ENCODE measurements around the gene SLC2A4. TPM values are rescaled to one million over a fixed set of nuclear protein-coding genes. Genes with fewer than 3 reads are reported as not detected.

The SLC2A4 gene
- total RNA-seq (under 1 TPM in 1 of 5 donors, not detected in 4; 0.06 TPM), total RNA-seq (0 to 0.65 (median 0) reads per million in 29 experiments)
- 0.04 TPM for total RNA-seq (2013)

DNA sequence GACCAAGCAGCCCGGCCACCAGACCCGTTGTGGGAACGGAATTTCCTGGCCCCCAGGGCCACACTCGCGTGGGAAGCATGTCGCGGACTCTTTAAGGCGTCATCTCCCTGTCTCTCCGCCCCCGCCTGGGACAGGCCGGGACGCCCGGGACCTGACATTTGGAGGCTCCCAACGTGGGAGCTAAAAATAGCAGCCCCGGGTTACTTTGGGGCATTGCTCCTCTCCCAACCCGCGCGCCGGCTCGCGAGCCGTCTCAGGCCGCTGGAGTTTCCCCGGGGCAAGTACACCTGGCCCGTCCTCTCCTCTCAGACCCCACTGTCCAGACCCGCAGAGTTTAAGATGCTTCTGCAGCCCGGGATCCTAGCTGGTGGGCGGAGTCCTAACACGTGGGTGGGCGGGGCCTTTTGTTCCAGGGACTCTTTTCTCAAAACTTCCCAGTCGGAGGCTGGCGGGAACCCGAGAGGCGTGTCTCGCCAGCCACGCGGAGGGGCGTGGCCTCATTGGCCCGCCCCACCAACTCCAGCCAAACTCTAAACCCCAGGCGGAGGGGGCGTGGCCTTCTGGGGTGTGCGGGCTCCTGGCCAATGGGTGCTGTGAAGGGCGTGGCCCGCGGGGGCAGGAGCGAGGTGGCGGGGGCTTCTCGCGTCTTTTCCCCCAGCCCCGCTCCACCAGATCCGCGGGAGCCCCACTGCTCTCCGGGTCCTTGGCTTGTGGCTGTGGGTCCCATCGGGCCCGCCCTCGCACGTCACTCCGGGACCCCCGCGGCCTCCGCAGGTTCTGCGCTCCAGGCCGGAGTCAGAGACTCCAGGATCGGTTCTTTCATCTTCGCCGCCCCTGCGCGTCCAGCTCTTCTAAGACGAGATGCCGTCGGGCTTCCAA is at the start of gene SLC2A4:
SLC2A4 (plus strand) TSS at position 645 of the 879 bp plus-strand sequence; CDS start at position 862, 217 bp downstream.
- H3K4me3 ChIP-seq (ENCODE audit: control insufficient read depth in 1 of 2, extremely low read depth in 1 of 2, low read length in 1 of 2): peak within 1 kb of the TSS; percentile 42 to 67

GRCh38 chr17:7232114-7232513 is 49.4 kb upstream of the SLC2A4 start:
- Histone ChIP-seq H3K27me3 (replicated peaks in 1 of 2; ENCODE audit: control insufficient read depth in 2 of 2, extremely low read depth in 1 of 2, insufficient read depth in 2 of 2, low read length in 1 of 2) (no peaks in the 10 kb centered on the region), H3K4me1 (ENCODE audit: control insufficient read depth in 1 of 2, extremely low read depth in 1 of 2, insufficient read depth in 2 of 2, low read length in 2 of 2) (peaks cover 11 to 42% of the 10 kb centered on the region in 2 experiments), H3K36me3 (ENCODE audit: control insufficient read depth in 2 of 2, extremely low read depth in 1 of 2, insufficient read depth in 1 of 2, low read length in 1 of 2) (peaks cover 12 to 55% of the 10 kb centered on the region in 2 donors), H3K4me3 (ENCODE audit: control insufficient read depth in 1 of 2, extremely low read depth in 1 of 2, low read length in 1 of 2) (no peak overlapping the region), H3K27ac (ENCODE audit: low read length) (no peak overlapping the region), H3K9me3 (no peaks in the 10 kb centered on the region)
- Mint-ChIP-seq H3K4me1 (peaks cover 49 to 52% (median 50%) of the 10 kb centered on the region in 3 donors), H3K27ac (no peak overlapping the region), H3K4me3 (peak overlapping the region; percentile 17 to 99 (median 50)), H3K36me3 (peaks cover 33% of the 10 kb centered on the region), H3K9me3 (no peaks in the 10 kb centered on the region), H3K27me3 (no peaks in the 10 kb centered on the region)
- DNase-seq (no peak), ATAC-seq (replicated peaks in 1 of 4) (no peak)
- 96% methylated on average over 3 of the region's 5 CpGs for WGBS (ENCODE audit: insufficient coverage)
- CTCF ChIA-PET: interaction anchor here in 1 of 2 donors (1.4 kb wide), 1 partner anchor 11 kb away, joined by 3 read pairs; no protein-coding TSS in a partner anchor
- POLR2A ChIA-PET: interaction anchor here in 1 of 2 donors (0.6 kb wide), 1 partner anchor 23 kb away, joined by 5 read pairs; no protein-coding TSS in a partner anchor

More for the DNA sequence above, at the start of gene SLC2A4:
- Histone ChIP-seq H3K36me3 (ENCODE audit: control insufficient read depth in 2 of 2, extremely low read depth in 1 of 2, insufficient read depth in 1 of 2, low read length in 1 of 2) (no peaks in the 10 kb centered on the region), H3K4me1 (ENCODE audit: control insufficient read depth in 1 of 2, extremely low read depth in 1 of 2, insufficient read depth in 2 of 2, low read length in 2 of 2) (peaks cover 6 to 26% of the 10 kb centered on the region in 2 experiments), H3K27ac (ENCODE audit: low read length) (no peak within 1 kb of the TSS), H3K9me3 (no peaks in the 10 kb centered on the region), H3K27me3 (replicated peaks in 1 of 2; ENCODE audit: control insufficient read depth in 2 of 2, extremely low read depth in 1 of 2, insufficient read depth in 2 of 2, low read length in 1 of 2) (peaks cover 0 to 57% of the 10 kb centered on the region in 2 experiments)
- H3K27me3 Mint-ChIP-seq: peaks cover 12 to 40% of the 10 kb centered on the region in 2 donors
- H3K27ac Mint-ChIP-seq: no peak within 1 kb of the TSS
- ChIA-PET CTCF (interaction anchor here (0.6 to 1.3 kb wide), 6 partner anchors 15 to 407 kb away, joined by 3 to 8 read pairs (median 4); partner anchors contain the start of gene WRAP53 (in 1 of the 2)), POLR2A (interaction anchor here (0.5 to 0.6 kb wide), 3 partner anchors 24 to 280 kb away, joined by 3 to 6 read pairs (median 4); no protein-coding TSS in a partner anchor)
- peaks cover 16 to 34% (median 26%) of the 10 kb centered on the region in 3 donors for H3K4me1 Mint-ChIP-seq
- ATAC-seq (replicated peaks in 1 of 4) (peak; percentile 65 to 74 (median 68)), DNase-seq (peak; percentile 45 to 86 (median 64))
- peak within 1 kb of the TSS; percentile 70 to 77 (median 75) for H3K4me3 Mint-ChIP-seq
- no peaks in the 10 kb centered on the region for H3K9me3 Mint-ChIP-seq
- no peaks in the 10 kb centered on the region for H3K36me3 Mint-ChIP-seq
- WGBS (ENCODE audit: insufficient coverage): under 1% methylated on average over 61 of the region's 71 CpGs

DNA sequence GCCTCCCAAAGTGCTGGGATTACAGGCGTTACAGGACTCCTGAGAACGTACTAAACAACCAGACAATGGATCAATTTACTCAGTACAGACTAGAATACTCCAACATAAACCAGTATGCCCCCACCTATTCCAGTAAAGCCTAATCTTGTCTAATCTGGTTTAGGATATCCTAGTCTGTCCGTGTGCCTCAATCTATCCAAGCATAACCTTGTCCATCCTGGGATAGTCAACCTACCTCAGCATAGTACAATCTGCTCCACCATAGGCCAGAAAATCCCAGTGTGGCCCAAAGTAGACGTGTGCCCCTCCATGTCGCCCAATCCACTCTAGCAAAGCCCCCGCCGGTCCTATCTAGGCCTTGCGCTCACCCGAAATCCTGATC is 47.8 kb upstream of the SLC2A4 start:
- Mint-ChIP-seq H3K36me3 (peaks cover 29% of the 10 kb centered on the region), H3K4me1 (peaks cover 51 to 57% (median 54%) of the 10 kb centered on the region in 3 donors)
- peaks cover 11 to 48% of the 10 kb centered on the region in 2 experiments for H3K4me1 ChIP-seq (ENCODE audit: control insufficient read depth in 1 of 2, extremely low read depth in 1 of 2, insufficient read depth in 2 of 2, low read length in 2 of 2)

DNA sequence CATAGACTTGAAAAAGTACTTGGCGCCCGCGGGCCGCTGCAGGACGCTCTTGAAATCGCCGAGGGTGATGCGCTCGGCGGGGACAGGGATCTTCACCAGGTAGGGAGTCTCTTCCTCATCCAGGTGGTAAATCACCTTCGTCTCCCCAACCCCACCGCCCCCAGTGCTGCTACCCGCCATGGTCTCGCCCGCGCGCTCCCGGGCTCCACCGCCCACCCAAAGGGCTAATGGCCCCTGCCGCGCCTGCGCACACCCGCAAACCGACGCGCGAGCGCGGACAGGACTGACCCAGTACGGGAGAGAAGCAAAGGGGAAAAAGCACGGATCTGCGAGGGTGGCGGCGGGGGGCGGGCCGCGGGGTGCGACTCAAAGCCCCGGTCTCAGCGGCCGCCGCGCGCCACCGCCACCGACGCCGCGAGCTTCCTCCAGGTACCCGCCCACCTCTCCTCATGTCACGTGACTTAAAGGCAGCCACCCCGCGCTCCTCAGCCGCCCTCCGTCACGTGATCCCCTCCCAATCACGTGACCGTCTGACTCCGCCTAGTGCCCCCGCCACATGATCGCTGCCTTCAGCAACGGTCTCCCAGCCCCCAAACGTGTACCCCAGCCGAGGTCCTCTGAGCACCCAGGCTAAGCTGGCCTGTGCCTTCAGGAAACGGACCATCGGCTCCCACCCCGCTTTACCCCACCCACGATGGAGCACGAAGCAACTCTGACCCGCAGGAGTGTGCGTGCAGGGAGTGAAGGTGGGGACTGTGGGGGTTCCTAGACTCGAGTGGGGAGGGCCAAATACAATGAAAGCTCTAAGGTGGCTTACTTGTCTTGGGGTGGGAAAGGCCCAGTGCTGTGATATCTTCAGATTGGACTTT is 47.2 kb upstream of the SLC2A4 start, which contains the start of gene DVL2:
DVL2 (minus strand) TSS at position 435 of the 869 bp plus-strand sequence; CDS start at position 180, 255 bp downstream.
- ChIA-PET CTCF (interaction anchor here (0.6 to 1.5 kb wide), 2 partner anchors 15 to 101 kb away, joined by 3 to 7 read pairs; partner anchors contain the start of genes ACADVL (in 1 of the 2) and DLG4 (in 1 of the 2)), POLR2A (interaction anchor here (0.6 to 0.7 kb wide), 4 partner anchors 8 to 920 kb away, joined by 3 to 10 read pairs (median 3); partner anchors contain the start of gene GABARAP (in 1 of the 2))
- H3K27ac ChIP-seq (ENCODE audit: low read length): peak within 1 kb of the TSS; percentile 35
- Mint-ChIP-seq H3K36me3 (peaks cover 26% of the 10 kb centered on the region), H3K27ac (peak within 1 kb of the TSS; percentile 90 to 92), H3K4me3 (peak within 1 kb of the TSS; percentile 89 to 99 (median 91)), H3K4me1 (peaks cover 51 to 57% (median 54%) of the 10 kb centered on the region in 3 donors), H3K9me3 (no peaks in the 10 kb centered on the region), H3K27me3 (no peaks in the 10 kb centered on the region)
- peak within 1 kb of the TSS; percentile 55 to 67 for H3K4me3 ChIP-seq (ENCODE audit: control insufficient read depth in 1 of 2, extremely low read depth in 1 of 2, low read length in 1 of 2)
- H3K4me1 ChIP-seq (ENCODE audit: control insufficient read depth in 1 of 2, extremely low read depth in 1 of 2, insufficient read depth in 2 of 2, low read length in 2 of 2): peaks cover 11 to 48% of the 10 kb centered on the region in 2 experiments
- no peaks in the 10 kb centered on the region for H3K27me3 ChIP-seq (replicated peaks in 1 of 2; ENCODE audit: control insufficient read depth in 2 of 2, extremely low read depth in 1 of 2, insufficient read depth in 2 of 2, low read length in 1 of 2)
- ATAC-seq (replicated peaks in 1 of 4) (peak; percentile 54 to 68 (median 58)), DNase-seq (peak; percentile 81 to 97 (median 93))
- peaks cover 3 to 34% of the 10 kb centered on the region in 2 donors for H3K36me3 ChIP-seq (ENCODE audit: control insufficient read depth in 2 of 2, extremely low read depth in 1 of 2, insufficient read depth in 1 of 2, low read length in 1 of 2)
- WGBS (ENCODE audit: insufficient coverage): under 1% methylated on average over 63 of the region's 72 CpGs
- no peaks in the 10 kb centered on the region for H3K9me3 ChIP-seq

More for the DNA sequence above, 47.8 kb upstream of the SLC2A4 start:
- H3K27ac Mint-ChIP-seq: peak overlapping the region; percentile 90 to 92
- H3K4me3 Mint-ChIP-seq: peak overlapping the region; percentile 89 to 99 (median 91)
- POLR2A ChIA-PET: interaction anchor here (0.6 to 0.7 kb wide), 3 partner anchors 9 to 920 kb away, joined by 3 read pairs; partner anchors contain the start of gene GABARAP (in 1 of the 2)
- WGBS (ENCODE audit: insufficient coverage): 7% methylated on average over 9 of the region's 9 CpGs
- H3K9me3 Mint-ChIP-seq: no peaks in the 10 kb centered on the region
- DNase-seq (no peak), ATAC-seq (replicated peaks in 1 of 4) (no peak)
- CTCF ChIA-PET: no interaction called here
- no peaks in the 10 kb centered on the region for H3K27me3 Mint-ChIP-seq
- Histone ChIP-seq H3K9me3 (no peaks in the 10 kb centered on the region), H3K4me3 (ENCODE audit: control insufficient read depth in 1 of 2, extremely low read depth in 1 of 2, low read length in 1 of 2) (peak overlapping the region; percentile 55 to 67), H3K27ac (ENCODE audit: low read length) (peak overlapping the region; percentile 35), H3K27me3 (replicated peaks in 1 of 2; ENCODE audit: control insufficient read depth in 2 of 2, extremely low read depth in 1 of 2, insufficient read depth in 2 of 2, low read length in 1 of 2) (no peaks in the 10 kb centered on the region), H3K36me3 (ENCODE audit: control insufficient read depth in 2 of 2, extremely low read depth in 1 of 2, insufficient read depth in 1 of 2, low read length in 1 of 2) (peaks cover 8 to 41% of the 10 kb centered on the region in 2 donors)

DNA sequence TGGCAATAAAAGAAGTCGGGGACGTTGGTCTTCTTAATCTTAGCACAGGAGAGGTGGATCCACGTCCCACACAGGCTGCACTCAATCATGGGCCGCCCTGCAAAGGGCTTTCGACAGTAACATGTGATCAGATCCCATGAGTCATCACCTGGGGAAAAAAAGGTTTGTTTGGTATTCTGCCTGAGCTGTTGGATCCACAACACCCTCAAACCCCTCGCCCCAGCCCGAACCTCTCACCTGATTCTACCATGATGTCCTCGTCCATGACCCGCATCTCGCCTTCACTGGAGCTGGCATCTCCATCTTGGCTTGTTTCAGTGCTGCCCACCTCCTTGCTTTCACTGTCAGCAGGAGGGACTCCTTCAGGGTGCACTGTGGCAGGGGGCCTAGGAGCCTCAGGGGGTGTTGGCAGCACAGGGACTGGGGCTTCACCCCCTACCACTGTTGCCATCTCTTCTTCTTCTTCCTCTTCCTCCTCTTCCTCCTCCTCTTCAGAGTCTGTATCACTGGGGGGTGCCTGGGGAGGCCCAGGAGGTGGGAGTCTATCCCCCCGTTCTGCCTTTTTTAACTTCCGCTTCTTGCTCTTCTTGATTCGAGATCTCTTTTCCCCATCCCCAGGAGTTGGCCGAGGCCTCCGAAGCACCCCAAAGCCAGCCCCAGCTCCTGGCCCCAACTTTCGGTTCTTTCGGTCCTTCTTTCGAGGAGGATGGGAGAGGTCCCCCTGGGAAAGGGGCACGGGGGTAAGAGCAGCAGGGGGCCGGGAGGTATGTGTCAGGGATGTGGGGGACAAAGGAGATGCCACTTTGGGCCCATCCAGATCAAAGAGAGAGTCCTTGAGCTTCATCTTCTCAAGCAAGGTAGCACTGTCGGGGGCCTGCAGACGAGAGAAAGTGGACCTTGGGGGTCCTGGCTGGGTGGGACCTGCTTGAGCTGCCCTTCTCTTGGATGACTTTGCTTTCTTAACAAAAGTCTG is 45.5 kb upstream of the SLC2A4 start:
- Mint-ChIP-seq H3K4me3 (peak overlapping the region; percentile 36 to 99 (median 91)), H3K4me1 (peaks cover 62 to 68% (median 64%) of the 10 kb centered on the region in 3 donors), H3K27ac (peak overlapping the region; percentile 55 to 92), H3K36me3 (peaks cover 25% of the 10 kb centered on the region), H3K27me3 (no peaks in the 10 kb centered on the region), H3K9me3 (no peaks in the 10 kb centered on the region)
- Histone ChIP-seq H3K27me3 (replicated peaks in 1 of 2; ENCODE audit: control insufficient read depth in 2 of 2, extremely low read depth in 1 of 2, insufficient read depth in 2 of 2, low read length in 1 of 2) (no peaks in the 10 kb centered on the region), H3K4me1 (ENCODE audit: control insufficient read depth in 1 of 2, extremely low read depth in 1 of 2, insufficient read depth in 2 of 2, low read length in 2 of 2) (peaks cover 18 to 62% of the 10 kb centered on the region in 2 experiments), H3K4me3 (ENCODE audit: control insufficient read depth in 1 of 2, extremely low read depth in 1 of 2, low read length in 1 of 2) (no peak overlapping the region), H3K9me3 (no peaks in the 10 kb centered on the region), H3K27ac (ENCODE audit: low read length) (no peak overlapping the region), H3K36me3 (ENCODE audit: control insufficient read depth in 2 of 2, extremely low read depth in 1 of 2, insufficient read depth in 1 of 2, low read length in 1 of 2) (peaks cover 0 to 30% of the 10 kb centered on the region in 2 donors)
- 81% methylated on average over 9 of the region's 22 CpGs for WGBS (ENCODE audit: insufficient coverage)
- ATAC-seq (replicated peaks in 1 of 4): no peak
- ChIA-PET POLR2A (no interaction called here), CTCF (no interaction called here)
- DNase-seq: no peak

Data from T-cell (primary cell).